GM21381 (cell line): ENCODE results near the gene CUL7.

Source experiments
- ATAC-seq: cut with Tn5 transposase; IDR thresholded peaks from one replicate; pipeline ENCODE4 v1.9.1; 2021; ENCODE audit warnings: mild to moderate bottlenecking, moderate library complexity; ENCODE audit not compliant: unreplicated experiment

CUL7 gene

GRCh38 chr6:43077981-43078511 lies 24.4 kb upstream of the CUL7 start:
- no peak for ATAC-seq

GRCh38 chr6:43077333-43077809 lies 23.7 kb upstream of the CUL7 start:
- ATAC-seq, result no peak

- ATAC-seq, result no peak
Measured at GRCh38 chr6:43076464-43077332, 23.0 kb upstream of the CUL7 start.

- no peak for ATAC-seq
Measured at GRCh38 chr6:43075670-43076463, 22.2 kb upstream of the CUL7 start, which contains the start of gene PTK7. Gene PTK7 (plus strand): TSS chr6:43076314. CDS start chr6:43076489, 175 bp downstream.

- ATAC-seq, result no peak
Measured at GRCh38 chr6:43074847-43075669, 21.4 kb upstream of the CUL7 start.

GRCh38 chr6:43070028-43070632 lies 16.5 kb upstream of the CUL7 start:
- no peak for ATAC-seq

GRCh38 chr6:43062818-43063217 lies 9.2 kb upstream of the CUL7 start:
- ATAC-seq, result no peak

GRCh38 chr6:43061861-43062260 lies 8.2 kb upstream of the CUL7 start:
- ATAC-seq, result no peak

- no peak for ATAC-seq
Measured at GRCh38 chr6:43060755-43061633, 7.3 kb upstream of the CUL7 start.

GRCh38 chr6:43060034-43060754 lies 6.5 kb upstream of the CUL7 start:
- no peak for ATAC-seq

- peak; percentile 85 for ATAC-seq
Measured at GRCh38 chr6:43059168-43060033, 5.8 kb upstream of the CUL7 start, which contains the start of the genes KLC4 and MRPL2. Gene KLC4 (plus strand): TSS chr6:43059631. CDS start chr6:43061336, 1,705 bp downstream. Gene MRPL2 (minus strand): TSS chr6:43059434. CDS start chr6:43059381, 53 bp downstream.

GRCh38 chr6:43058531-43058930 lies 4.9 kb upstream of the CUL7 start:
- ATAC-seq, result no peak

GRCh38 chr6:43055966-43056365 lies 2.3 kb upstream of the CUL7 start:
- no peak for ATAC-seq

GRCh38 chr6:43054206-43054943 lies 724 bp upstream of the CUL7 start:
- ATAC-seq, result no peak

GRCh38 chr6:43052842-43053544 lies 658 bp downstream of the CUL7 start:
- ATAC-seq, result peak; percentile 5

- no peak for ATAC-seq
Measured at GRCh38 chr6:43052225-43052841, 1.3 kb downstream of the CUL7 start.
